ENCODE results near the gene PUS7. TPM values are rescaled to one million over a fixed set of nuclear protein-coding genes. Genes with fewer than 3 reads are reported as not detected.
"Not testable (repeated sequence)": the region's sequence is repeated elsewhere in the genome, so short reads cannot be mapped to it uniquely, and the experiment has no call there.

Gene PUS7
- total and polyA plus RNA-seq, 4 donors: 5.0 to 16.7 (median 10.8) TPM

- no peak for ATAC-seq (ENCODE audit: insufficient read depth, low FRiP score)
- Histone ChIP-seq H3K36me3 (ENCODE audit: control insufficient read depth in 4 of 4, insufficient read depth in 4 of 4, low read length in 4 of 4) (no peaks in the 10 kb centered on the region), H3K4me1 (ENCODE audit: control insufficient read depth in 5 of 5, insufficient read depth in 5 of 5, low read length in 5 of 5) (no peaks in the 10 kb centered on the region), H3K27me3 (ENCODE audit: control insufficient read depth in 3 of 3, insufficient read depth in 3 of 3, low read length in 2 of 3) (no peaks in the 10 kb centered on the region), H3K4me3 (no peak overlapping the region), H3K27ac (ENCODE audit: low read depth in 1 of 2, low read length in 1 of 2) (no peak overlapping the region), H3K9me3 (ENCODE audit: control insufficient read depth in 4 of 4, insufficient read depth in 3 of 4, low read length in 3 of 4) (no peaks in the 10 kb centered on the region), H3K9ac (ENCODE audit: insufficient read depth in 1 of 2, low read length in 2 of 2) (no peak overlapping the region)
- no peak for DNase-seq
- WGBS, 2 donors: 92 to 96% methylated on average over 2 of the region's 2 CpGs
- TF ChIP-seq CTCF (IDR thresholded peaks at IDR 0.05; ENCODE audit: control extremely low read depth, extremely low read depth): no peak
Measured at GRCh38 chr7:105423987-105424386, 98.1 kb downstream of the PUS7 start.

GRCh38 chr7:105413887-105414437 lies 108.1 kb downstream of the PUS7 start:
- Histone ChIP-seq H3K27ac (ENCODE audit: low read depth in 1 of 2, low read length in 1 of 2) (no peak overlapping the region), H3K9me3 (ENCODE audit: control insufficient read depth in 4 of 4, insufficient read depth in 3 of 4, low read length in 3 of 4) (no peaks in the 10 kb centered on the region), H3K4me3 (no peak overlapping the region), H3K9ac (ENCODE audit: insufficient read depth in 1 of 2, low read length in 2 of 2) (no peak overlapping the region), H3K36me3 (ENCODE audit: control insufficient read depth in 4 of 4, insufficient read depth in 4 of 4, low read length in 4 of 4) (no peaks in the 10 kb centered on the region), H3K4me1 (ENCODE audit: control insufficient read depth in 5 of 5, insufficient read depth in 5 of 5, low read length in 5 of 5) (peaks cover 0 to 3% (median 0%) of the 10 kb centered on the region in 5 donors), H3K27me3 (ENCODE audit: control insufficient read depth in 3 of 3, insufficient read depth in 3 of 3, low read length in 2 of 3) (no peaks in the 10 kb centered on the region)
- WGBS, 2 donors: 78 to 85% methylated on average over 8 of the region's 8 CpGs
- no peak for TF ChIP-seq CTCF (IDR thresholded peaks at IDR 0.05; ENCODE audit: control extremely low read depth, extremely low read depth)
- DNase-seq (no peak), ATAC-seq (ENCODE audit: insufficient read depth, low FRiP score) (no peak)

- not testable (repeated sequence) for H3K4me1 ChIP-seq (ENCODE audit: control insufficient read depth in 5 of 5, insufficient read depth in 5 of 5, low read length in 5 of 5); H3K27ac ChIP-seq (ENCODE audit: low read depth in 1 of 2, low read length in 1 of 2); H3K9me3 ChIP-seq (ENCODE audit: control insufficient read depth in 4 of 4, insufficient read depth in 3 of 4, low read length in 3 of 4); H3K36me3 ChIP-seq (ENCODE audit: control insufficient read depth in 4 of 4, insufficient read depth in 4 of 4, low read length in 4 of 4); H3K9ac ChIP-seq (ENCODE audit: insufficient read depth in 1 of 2, low read length in 2 of 2); H3K27me3 ChIP-seq (ENCODE audit: control insufficient read depth in 3 of 3, insufficient read depth in 3 of 3, low read length in 2 of 3); H3K4me3 ChIP-seq; DNase-seq; ATAC-seq (ENCODE audit: insufficient read depth, low FRiP score)
- WGBS, 2 donors: 98 to 99% methylated on average over 19 to 35 of the region's 36 CpGs
Measured at GRCh38 chr7:105410774-105411173, 111.3 kb downstream of the PUS7 start.

- not testable (repeated sequence) for H3K27ac ChIP-seq (ENCODE audit: low read depth in 1 of 2, low read length in 1 of 2); DNase-seq; H3K4me3 ChIP-seq; H3K9ac ChIP-seq (ENCODE audit: insufficient read depth in 1 of 2, low read length in 2 of 2); H3K27me3 ChIP-seq (ENCODE audit: control insufficient read depth in 3 of 3, insufficient read depth in 3 of 3, low read length in 2 of 3); H3K9me3 ChIP-seq (ENCODE audit: control insufficient read depth in 4 of 4, insufficient read depth in 3 of 4, low read length in 3 of 4); H3K4me1 ChIP-seq (ENCODE audit: control insufficient read depth in 5 of 5, insufficient read depth in 5 of 5, low read length in 5 of 5); ATAC-seq (ENCODE audit: insufficient read depth, low FRiP score); H3K36me3 ChIP-seq (ENCODE audit: control insufficient read depth in 4 of 4, insufficient read depth in 4 of 4, low read length in 4 of 4)
- WGBS, 2 donors: 65 to 92% methylated on average over 1 to 2 of the region's 3 CpGs
Measured at GRCh38 chr7:105409775-105410174, 112.3 kb downstream of the PUS7 start.

All from lung (tissue), 12 donors.